Stimulated activated memory B cell treated with anti-CD40 and anti-IgM and Interleukin-4, amounts not matched to agents 10 μg/mL and 1 μg/mL and 100 μg/mL, for 72 hours (primary cell): ENCODE data around the gene ZNF530.

Experiments used
- ATAC-seq: fragments of 150-1000 bp; cut with Tn5 transposase; 2 replicates; pipeline ENCODE4 v1.10.0; 2021
- H3K27ac Mint-ChIP-seq: one replicate; pipeline ENCODE4 v1.8.0; 2022; ENCODE audit warnings: mild to moderate bottlenecking, mixed read lengths
- H3K27me3 Mint-ChIP-seq: one replicate; pipeline ENCODE4 v1.8.0; 2022; ENCODE audit warnings: mixed read lengths
- H3K36me3 Mint-ChIP-seq: one replicate; pipeline ENCODE4 v1.8.0; 2022; ENCODE audit warnings: mixed read lengths
- H3K4me1 Mint-ChIP-seq: one replicate; pipeline ENCODE4 v1.8.0; 2022; ENCODE audit warnings: mixed read lengths
- H3K4me3 Mint-ChIP-seq: one replicate; pipeline ENCODE4 v1.8.0; 2022; ENCODE audit warnings: mild to moderate bottlenecking, moderate library complexity, mixed read lengths
- H3K9me3 Mint-ChIP-seq: one replicate; pipeline ENCODE4 v1.8.0; 2022; ENCODE audit warnings: mixed read lengths

The ZNF530 gene

DNA sequence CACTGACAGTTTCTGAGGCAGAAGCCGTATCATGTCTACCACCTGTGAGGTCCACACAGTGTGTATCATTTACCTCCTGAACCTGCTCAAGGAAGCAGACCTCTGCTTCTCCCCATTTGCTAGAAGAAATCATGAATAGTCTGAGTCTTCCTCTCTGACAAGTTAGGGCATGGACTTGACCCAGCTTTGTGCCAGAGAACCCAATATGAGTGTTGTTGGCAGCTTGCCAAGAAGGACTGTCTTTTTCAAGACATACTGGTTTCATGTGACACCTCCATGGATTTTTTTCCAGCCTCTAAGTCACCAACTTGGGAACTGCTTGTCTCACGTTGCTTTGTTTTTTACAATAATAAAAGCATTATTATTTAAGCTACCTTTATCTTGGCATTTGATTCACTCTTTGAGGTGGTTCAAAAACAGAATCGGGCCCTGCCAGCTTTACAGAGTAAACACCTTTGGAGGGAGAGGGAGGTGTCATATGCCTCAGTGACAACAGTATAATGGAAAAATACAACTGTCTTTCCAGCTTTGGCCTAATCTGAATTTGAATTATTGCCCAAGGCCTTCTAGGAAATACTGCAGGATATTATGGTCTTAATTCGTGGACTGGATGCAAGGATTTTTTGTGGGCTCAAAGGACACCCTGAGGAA lies 42.8 kb downstream of the ZNF530 start:
- peaks cover 22% of the 10 kb centered on the region for H3K9me3 Mint-ChIP-seq

DNA sequence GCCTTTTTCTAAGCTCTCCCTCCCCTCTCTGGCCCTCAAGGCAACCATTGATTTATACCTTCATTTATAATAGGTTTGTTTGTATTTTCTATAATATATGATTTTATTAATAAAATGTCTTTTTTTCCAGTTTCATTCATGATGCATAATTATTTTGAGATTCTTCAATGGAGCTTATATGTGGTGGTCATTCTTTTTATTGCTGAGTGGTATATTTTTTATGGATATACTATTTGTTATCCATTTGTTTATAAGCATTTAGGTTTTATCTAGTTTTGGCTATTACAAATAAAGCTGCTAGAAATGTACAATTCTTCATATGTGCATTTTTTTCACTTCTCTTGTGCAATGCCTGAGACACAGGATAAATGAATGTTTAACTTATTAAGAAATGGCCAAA lies 44.0 kb downstream of the ZNF530 start:
- peaks cover 16% of the 10 kb centered on the region for H3K9me3 Mint-ChIP-seq
- peaks cover 59% of the 10 kb centered on the region for H3K36me3 Mint-ChIP-seq
- no peaks in the 10 kb centered on the region for H3K4me1 Mint-ChIP-seq
- no peak overlapping the region for H3K27ac Mint-ChIP-seq
- H3K27me3 Mint-ChIP-seq, result no peaks in the 10 kb centered on the region
- no peak for ATAC-seq
- H3K4me3 Mint-ChIP-seq, result no peak overlapping the region

More for the DNA sequence above, 42.8 kb downstream of the ZNF530 start:
- Mint-ChIP-seq H3K27ac (no peak overlapping the region), H3K36me3 (peaks cover 71% of the 10 kb centered on the region), H3K4me3 (no peak overlapping the region), H3K27me3 (no peaks in the 10 kb centered on the region), H3K4me1 (no peaks in the 10 kb centered on the region)
- no peak for ATAC-seq

DNA sequence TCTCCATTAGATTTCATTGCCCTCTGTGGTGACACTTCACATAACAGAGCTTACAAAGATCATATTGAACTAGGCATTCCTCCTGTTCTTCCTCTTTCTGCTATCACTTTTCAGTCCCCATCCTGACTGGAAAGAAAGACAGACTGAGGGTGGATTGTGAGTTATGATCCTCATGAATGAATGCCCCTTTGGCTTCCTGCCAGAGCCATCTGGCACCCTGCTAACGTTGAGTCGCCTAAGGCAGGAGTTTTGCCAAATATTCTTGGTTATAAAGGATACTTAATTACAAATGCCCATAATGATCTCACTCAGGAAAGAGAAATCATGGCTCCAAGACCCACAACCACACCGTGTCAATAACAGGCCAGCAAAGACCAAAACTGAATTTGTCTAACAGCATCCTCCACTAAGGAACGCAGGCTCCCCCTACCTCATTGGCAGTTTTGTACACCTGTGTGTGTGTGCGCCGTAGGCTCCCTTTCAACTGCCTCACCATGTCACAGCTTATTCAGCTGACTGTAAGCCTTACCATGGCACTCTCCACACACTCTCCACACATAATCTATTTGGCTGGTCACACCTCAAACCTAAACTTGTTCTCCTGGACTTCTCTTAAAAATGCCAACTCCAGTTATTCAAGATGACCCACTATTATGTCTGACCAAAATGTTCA lies 48.8 kb downstream of the ZNF530 start:
- H3K27me3 Mint-ChIP-seq, result peaks cover 23% of the 10 kb centered on the region
- H3K9me3 Mint-ChIP-seq, result peaks cover 10% of the 10 kb centered on the region
- ATAC-seq, result no peak
- peaks cover 5% of the 10 kb centered on the region for H3K4me1 Mint-ChIP-seq
- H3K36me3 Mint-ChIP-seq, result peaks cover 18% of the 10 kb centered on the region
- no peak overlapping the region for H3K27ac Mint-ChIP-seq
- no peak overlapping the region for H3K4me3 Mint-ChIP-seq

DNA sequence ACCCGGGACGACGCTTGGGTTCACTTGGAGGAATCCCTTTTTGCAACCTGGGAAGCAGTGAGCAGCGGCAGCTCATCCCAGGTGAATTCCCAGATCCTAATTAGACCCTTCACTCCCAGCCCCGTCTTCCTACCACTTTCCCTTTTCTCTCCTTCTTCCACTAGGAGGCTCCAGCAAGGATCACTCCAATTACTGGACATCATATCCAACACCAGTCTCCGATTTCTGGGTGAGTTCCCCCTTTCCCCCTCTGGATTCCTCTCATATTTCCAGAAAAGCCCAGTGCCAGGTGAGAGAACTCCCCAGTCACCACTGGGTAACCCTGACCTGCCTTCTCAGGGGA lies 51.9 kb downstream of the ZNF530 start:
- peaks cover 5% of the 10 kb centered on the region for H3K4me1 Mint-ChIP-seq
- peaks cover 26% of the 10 kb centered on the region for H3K9me3 Mint-ChIP-seq
- ATAC-seq, result no peak
- H3K36me3 Mint-ChIP-seq, result peaks cover 22% of the 10 kb centered on the region
- peaks cover 54% of the 10 kb centered on the region for H3K27me3 Mint-ChIP-seq
- no peak overlapping the region for H3K27ac Mint-ChIP-seq
- no peak overlapping the region for H3K4me3 Mint-ChIP-seq

DNA sequence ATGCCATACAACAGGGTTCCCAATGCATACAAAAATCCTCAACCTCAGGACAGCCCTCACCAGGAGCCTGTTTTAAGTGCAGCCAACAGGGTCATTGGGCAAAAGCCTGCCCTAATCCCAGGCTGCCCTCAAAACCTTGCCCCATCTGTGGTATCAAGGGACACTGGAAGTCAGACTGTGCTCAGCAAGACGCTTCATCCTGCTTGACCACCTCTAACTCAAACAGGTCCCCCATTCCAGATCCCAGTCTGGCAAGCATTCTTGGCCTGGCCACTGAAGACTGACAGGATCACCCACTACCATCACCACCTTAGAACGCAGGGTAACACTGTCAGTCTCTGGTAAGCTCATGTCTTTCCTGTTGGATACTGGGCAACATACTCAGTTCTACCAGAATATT lies 54.0 kb downstream of the ZNF530 start:
- H3K4me3 Mint-ChIP-seq, result no peak overlapping the region
- ATAC-seq, result no peak
- peaks cover 5% of the 10 kb centered on the region for H3K4me1 Mint-ChIP-seq
- no peak overlapping the region for H3K27ac Mint-ChIP-seq
- peaks cover 26% of the 10 kb centered on the region for H3K9me3 Mint-ChIP-seq
- H3K36me3 Mint-ChIP-seq, result peaks cover 22% of the 10 kb centered on the region
- H3K27me3 Mint-ChIP-seq, result peaks cover 56% of the 10 kb centered on the region

DNA sequence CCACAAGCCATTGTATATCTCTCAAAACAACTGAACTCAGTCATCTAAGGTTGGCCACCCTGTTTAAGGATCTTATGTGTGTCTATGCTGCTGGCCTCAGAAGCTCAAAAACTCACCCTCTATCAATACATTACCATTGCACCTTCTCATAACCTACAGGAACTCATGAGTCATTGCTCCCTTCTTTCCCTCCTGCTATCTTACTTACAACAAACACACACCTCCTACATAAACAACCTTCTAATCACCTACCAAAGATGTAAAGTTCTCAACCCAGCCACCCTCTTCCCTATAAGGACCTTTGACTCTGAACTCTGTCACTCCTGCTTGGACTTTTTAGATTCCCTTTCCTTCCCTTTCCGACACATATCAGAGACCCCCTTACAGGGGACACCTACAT lies 55.8 kb downstream of the ZNF530 start:
- Mint-ChIP-seq H3K27me3 (peaks cover 70% of the 10 kb centered on the region), H3K9me3 (peaks cover 26% of the 10 kb centered on the region), H3K4me1 (peaks cover 5% of the 10 kb centered on the region), H3K27ac (no peak overlapping the region), H3K36me3 (peaks cover 22% of the 10 kb centered on the region), H3K4me3 (no peak overlapping the region)
- no peak for ATAC-seq

DNA sequence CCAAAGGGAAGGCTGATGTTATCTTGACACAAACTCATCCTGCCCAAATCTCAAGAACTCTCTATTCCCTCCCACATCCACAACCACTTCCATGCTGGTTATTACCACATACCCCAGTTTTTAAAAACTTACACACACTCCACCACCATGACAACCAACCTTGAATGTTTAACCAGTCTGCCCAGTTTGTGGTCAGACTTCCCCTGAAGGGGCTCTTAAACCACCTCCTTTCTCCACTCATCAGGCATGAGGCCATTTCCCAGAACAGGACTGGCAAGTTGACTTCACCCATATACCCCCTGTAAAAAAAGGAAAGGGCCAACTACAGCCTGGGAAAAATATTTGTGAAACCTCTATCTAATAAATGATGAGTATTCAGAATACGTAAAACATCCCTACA lies 56.7 kb downstream of the ZNF530 start:
- H3K4me3 Mint-ChIP-seq, result no peak overlapping the region
- ATAC-seq, result no peak
- no peak overlapping the region for H3K27ac Mint-ChIP-seq
- H3K4me1 Mint-ChIP-seq, result peaks cover 4% of the 10 kb centered on the region
- peaks cover 26% of the 10 kb centered on the region for H3K9me3 Mint-ChIP-seq
- peaks cover 76% of the 10 kb centered on the region for H3K27me3 Mint-ChIP-seq
- peaks cover 22% of the 10 kb centered on the region for H3K36me3 Mint-ChIP-seq
